HG03108 (cell line): Measurements from ENCODE around the gene PCDHA11.
"Not testable (repeated sequence)": the region's sequence is repeated elsewhere in the genome, so short reads cannot be mapped to it uniquely, and the experiment has no call there.

ENCODE experiments used
- ATAC-seq: cut with Tn5 transposase; IDR thresholded peaks from one replicate; pipeline ENCODE4 v1.9.1; 2021; ENCODE audit warnings: moderate library complexity; ENCODE audit not compliant: unreplicated experiment

The PCDHA11 gene

GRCh38 chr5:140849831-140850634, 18.7 kb upstream of the PCDHA11 start:
- ATAC-seq, result not testable (repeated sequence)

GRCh38 chr5:140855772-140856674, 12.7 kb upstream of the PCDHA11 start, which contains the start of gene PCDHA10:
PCDHA10 (plus strand) TSS chr5:140855897; CDS start chr5:140856049, 152 bp downstream.
- no peak for ATAC-seq

DNA sequence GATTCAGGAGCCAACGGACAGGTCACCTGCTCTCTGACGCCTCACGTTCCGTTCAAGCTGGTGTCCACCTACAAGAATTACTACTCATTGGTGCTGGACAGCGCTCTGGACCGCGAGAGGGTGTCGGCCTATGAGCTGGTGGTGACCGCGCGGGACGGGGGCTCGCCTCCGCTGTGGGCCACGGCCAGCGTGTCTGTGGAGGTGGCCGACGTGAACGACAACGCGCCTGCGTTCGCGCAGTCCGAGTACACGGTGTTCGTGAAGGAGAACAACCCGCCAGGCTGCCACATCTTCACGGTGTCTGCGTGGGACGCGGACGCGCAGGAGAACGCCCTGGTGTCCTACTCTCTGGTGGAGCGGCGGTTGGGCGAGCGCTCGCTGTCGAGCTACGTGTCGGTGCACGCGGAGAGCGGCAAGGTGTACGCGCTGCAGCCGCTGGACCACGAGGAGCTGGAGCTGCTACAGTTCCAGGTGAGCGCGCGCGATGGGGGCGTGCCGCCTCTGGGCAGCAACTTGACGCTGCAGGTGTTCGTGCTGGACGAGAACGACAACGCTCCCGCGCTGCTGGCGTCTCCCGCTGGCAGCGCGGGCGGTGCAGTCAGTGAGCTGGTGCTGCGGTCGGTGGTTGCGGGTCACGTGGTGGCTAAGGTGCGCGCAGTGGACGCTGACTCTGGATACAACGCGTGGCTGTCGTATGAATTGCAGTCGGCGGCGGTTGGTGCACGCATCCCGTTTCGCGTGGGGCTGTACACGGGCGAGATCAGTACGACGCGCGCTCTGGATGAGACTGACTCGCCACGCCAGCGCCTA, 11.4 kb upstream of the PCDHA11 start:
- no peak for ATAC-seq

DNA sequence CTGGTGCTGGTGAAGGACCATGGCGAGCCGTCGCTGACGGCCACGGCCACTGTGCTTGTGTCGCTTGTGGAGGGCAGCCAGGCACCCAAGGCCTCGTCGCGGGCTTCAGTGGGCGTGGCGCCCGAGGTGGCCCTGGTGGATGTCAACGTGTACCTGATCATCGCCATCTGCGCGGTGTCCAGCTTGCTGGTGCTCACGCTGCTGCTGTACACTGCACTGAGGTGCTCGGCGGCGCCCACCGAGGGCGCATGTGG, 10.8 kb upstream of the PCDHA11 start:
- no peak for ATAC-seq

GRCh38 chr5:140862441-140863295, 6.1 kb upstream of the PCDHA11 start:
- no peak for ATAC-seq

GRCh38 chr5:140869555-140869886, 764 bp downstream of the PCDHA11 start:
- no peak for ATAC-seq

- no peak for ATAC-seq
Observed at GRCh38 chr5:140870221-140871201, 1.8 kb downstream of the PCDHA11 start.

DNA sequence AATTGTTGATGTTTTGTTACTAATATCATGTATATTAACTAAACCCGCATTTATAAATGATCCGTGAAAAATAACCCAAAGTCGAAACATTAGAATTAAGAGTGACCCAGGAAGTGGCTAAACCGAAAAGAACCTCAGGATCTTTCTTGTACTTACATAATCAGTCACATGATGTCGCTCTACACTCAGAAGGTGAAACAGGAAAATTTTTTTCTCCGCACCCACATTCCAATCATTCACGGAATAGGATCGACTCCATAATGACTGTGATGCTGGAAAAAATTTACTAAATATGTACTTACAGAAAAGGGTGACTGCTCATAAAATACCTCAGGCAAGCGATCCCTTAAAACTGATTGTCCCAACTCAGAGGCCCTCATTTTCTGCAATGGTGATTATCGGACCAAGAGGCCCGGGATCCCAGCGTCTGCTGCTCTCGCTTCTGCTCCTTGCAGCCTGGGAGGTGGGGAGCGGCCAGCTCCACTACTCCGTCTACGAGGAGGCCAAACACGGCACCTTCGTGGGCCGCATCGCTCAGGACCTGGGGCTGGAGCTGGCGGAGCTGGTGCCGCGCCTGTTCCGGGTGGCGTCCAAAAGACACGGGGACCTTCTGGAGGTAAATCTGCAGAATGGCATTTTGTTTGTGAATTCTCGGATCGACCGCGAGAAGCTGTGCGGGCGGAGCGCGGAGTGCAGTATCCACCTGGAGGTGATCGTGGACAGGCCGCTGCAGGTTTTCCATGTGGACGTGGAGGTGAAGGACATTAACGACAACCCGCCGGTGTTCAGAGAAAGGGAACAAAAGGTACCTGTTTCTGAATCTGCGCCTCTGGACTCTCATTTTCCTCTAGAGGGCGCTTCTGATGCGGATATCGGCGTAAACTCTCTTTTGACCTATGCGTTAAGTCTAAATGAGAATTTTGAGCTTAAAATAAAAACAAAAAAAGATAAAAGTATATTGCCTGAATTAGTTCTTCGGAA, 6.6 kb downstream of the PCDHA11 start, which contains the start of gene PCDHA12:
Gene PCDHA12, plus strand, starts transcription at position 224 of the 981 bp plus-strand sequence. Its CDS starts 165 bp downstream, at position 389.
- no peak for ATAC-seq

- not testable (repeated sequence) for ATAC-seq
Observed at GRCh38 chr5:140876541-140877261, 7.9 kb downstream of the PCDHA11 start.

- ATAC-seq, result no peak
Observed at GRCh38 chr5:140877262-140877581, 8.5 kb downstream of the PCDHA11 start.

- ATAC-seq, result no peak
Observed at GRCh38 chr5:140881889-140882590, 13.3 kb downstream of the PCDHA11 start, which contains the start of gene PCDHA13. PCDHA13 (plus strand) TSS chr5:140882124; CDS start chr5:140882269, 145 bp downstream.

GRCh38 chr5:140882591-140882899, 13.8 kb downstream of the PCDHA11 start:
- ATAC-seq, result no peak

- no peak for ATAC-seq
Observed at GRCh38 chr5:140883373-140883772, 14.6 kb downstream of the PCDHA11 start.

- no peak for ATAC-seq
Observed at GRCh38 chr5:140883927-140884697, 15.4 kb downstream of the PCDHA11 start.

DNA sequence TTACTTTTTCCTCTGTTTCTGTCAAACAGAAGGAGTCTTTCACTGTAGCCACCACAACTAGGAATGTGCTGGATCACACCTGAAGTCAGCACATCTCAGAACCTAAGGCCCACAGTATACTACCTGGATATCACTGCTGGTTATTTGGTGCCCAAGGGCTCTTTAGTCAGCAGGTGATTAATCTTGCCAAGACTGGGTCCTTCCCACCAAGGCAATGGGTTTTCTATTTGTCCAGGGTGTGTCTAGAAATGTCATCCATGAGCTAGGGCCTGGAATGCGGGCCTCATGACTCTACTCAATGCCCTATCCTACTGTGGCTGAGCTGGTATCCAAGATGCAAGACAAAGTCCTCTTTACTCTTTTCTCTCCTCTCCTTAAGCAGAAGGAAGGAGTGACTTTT, 47.6 kb downstream of the PCDHA11 start:
- no peak for ATAC-seq
